NCI-H524 treated with DMSO at 0.1 percent for 48 hours (cell line): ENCODE measurements around the gene ACSF3.

Experiments used
- DNase-seq: peaks from one replicate; lab custom pipeline; 2025; lab: John Stamatoyannopoulos, UW

The ACSF3 gene

GRCh38 chr16:89093602-89094251 is at the start of gene ACSF3:
TSS of gene ACSF3 (plus strand) at chr16:89093852. CDS start at chr16:89100682, 6,830 bp downstream.
- no peak for DNase-seq

GRCh38 chr16:89044418-89045180 is 49.1 kb upstream of the ACSF3 start:
- DNase-seq = no peak

- DNase-seq = no peak
These were observed 48.4 kb upstream of the ACSF3 start for GRCh38 chr16:89045181-89045815.

DNA sequence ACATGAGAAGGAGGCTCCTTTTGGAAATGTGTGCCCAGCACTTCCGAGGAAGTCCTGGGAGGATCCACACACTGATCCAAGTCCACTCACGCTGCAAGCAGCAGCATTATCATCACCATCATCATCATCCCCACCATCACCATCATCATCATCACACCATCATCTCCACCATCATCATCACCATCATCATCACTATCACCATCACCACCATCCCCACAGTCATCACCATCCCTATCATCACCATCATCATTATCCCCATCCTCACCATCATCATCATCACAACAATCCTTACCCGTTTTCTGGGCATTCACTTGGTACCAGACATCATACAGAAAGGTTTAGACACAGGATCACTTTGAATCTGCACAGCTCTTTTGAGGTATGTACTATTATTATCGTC is 47.8 kb upstream of the ACSF3 start:
- DNase-seq = no peak

DNA sequence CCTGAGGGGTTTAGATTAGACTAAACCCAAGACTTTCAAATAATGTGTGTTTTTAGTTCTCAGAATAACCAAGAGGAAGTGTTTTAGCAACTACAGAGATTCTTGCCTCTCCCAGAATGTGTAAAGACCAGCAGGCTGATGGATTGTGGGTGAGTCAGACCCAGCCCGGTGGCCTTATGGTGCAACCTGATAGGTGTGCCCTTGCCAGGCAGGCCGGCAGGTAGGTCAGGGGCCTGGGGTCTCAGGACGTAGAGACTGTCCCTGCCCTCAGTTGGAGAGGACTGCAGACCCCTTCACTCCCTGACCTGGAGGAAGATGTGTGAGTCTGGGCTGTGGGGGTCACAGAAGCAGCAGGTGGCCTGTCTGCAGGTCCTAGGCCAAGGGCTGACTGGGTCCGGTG is 47.2 kb upstream of the ACSF3 start:
- DNase-seq = no peak

DNA sequence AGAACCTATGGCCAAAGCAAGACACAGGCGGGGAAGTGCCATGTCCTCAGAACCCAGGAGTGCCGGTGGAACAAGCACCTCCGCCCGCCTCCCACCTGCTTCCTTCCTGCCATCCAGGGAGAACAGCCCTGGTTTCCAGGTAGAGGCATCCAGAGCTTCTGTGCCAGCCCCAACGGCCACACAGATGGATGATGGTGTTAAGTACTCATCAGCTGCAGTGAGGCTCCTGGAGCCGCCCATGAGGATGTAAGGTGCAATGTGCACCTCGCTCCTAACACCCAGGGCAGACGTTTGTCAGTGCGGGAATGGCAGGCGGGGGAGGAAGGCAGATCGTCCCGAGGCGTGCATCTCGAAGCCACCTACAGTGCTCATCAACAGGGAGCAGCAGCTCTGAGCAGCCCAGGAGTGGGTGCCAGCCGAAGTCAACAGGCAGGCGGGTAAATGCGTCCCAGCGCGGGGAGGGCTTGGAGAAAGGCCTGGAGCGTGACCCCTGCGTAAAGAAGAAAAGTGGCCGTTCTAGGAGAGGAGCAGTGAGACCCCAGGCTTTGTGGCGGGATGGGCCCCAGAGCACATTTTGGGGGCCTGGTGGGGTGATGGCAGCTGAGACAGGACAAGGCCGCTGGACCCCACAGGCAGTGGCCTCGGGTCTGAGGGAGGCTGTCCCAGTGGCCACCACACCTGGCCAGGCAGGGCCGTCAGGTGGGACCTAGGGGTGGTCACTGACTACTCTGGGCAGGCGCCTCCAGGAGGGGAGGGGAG is 46.1 kb upstream of the ACSF3 start:
- DNase-seq = no peak

DNA sequence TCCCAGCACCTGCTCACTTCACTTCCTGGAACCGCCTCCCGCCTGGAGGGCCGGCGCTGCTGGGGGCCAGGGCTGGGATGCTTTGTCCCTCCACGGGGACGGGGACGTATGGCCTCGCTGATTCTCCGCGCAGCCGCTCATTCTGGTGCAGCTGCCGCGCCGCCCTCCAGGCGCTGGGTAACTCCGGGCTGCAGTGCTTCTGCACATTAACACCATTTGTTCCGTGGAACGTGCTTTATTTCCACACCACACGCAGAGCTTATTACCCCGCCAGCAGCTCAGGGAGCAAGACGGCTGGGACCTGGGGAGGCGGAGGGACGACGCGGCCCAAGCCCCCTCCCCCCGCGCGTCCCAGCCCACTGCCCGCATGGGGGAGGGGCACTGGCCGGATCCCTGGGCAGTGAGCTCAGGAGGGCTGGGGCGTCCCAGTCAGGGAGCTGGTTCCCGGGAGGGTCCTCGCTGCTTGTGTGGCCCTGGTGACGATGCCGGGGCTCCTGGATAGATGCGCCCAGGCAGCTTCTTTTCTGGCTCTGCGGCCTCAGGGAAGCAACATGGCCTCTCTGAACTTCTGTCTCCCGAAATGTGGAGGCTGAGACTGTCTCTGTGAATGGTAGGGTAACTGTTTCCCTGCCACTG is 45.4 kb upstream of the ACSF3 start:
- DNase-seq = no peak

DNA sequence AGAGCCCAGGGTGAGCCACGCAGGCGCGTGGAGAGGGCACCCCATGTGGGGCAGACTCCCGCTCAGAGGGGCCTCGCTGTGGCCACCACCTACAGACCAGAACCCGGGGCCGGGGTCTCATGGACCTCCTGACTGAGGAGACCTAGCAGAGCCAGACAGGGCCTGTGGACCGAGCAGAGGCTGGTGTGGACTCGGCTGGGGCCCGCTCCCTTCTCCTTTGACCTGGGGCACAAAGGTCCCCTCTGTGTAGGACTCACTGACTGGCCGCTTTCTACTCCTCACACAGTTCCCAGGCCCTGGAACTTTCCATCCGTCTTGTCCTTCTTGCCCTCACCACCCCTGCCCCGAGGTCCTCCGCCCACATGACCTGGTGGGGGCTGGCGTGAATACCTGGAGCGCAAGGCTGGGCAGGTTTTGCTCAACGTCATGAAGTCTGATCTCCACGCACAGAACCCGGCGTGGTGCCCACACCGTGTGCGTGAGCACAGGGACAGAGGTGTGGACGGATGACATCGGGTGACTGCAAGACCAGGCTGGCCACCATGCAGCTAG is 44.7 kb upstream of the ACSF3 start:
- DNase-seq = no peak

GRCh38 chr16:89049484-89050118 is 44.1 kb upstream of the ACSF3 start:
- peak; percentile 82 for DNase-seq

DNA sequence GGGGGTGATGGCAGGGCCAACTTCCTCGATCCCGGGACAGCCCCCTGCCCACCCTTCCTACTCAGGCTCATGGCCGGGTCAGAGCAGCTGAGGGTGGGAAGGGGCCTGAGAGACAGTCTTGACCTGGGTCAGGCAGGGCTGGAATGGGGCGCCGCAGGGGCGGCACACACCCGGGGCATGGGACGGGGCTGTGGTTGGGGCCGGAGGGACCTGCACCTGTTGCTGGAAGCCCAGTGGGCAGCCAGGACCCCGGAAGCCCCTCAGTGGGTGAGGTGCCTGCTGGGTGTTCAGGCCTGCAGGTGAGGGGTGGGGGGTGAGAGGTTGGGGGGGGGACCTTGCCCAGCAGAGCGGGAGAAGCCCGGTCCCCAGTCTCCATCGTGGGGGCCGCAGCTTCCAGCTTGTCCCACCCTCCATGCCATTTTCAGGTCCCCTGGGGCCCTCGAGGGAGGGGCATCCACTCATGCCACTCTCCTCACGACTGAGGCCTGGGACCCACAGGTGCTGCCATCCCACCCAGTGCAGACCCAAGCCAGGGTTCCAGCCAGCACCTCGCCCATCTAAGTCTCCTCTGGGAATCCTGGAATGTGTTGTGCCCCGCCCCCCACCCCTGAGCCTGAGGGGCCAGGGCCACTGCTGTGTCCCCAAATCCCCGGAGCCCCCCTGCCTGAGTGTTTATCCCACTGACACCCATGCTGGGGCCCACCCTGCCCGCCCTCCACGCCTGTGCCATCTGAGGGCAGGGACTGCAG is 43.4 kb upstream of the ACSF3 start:
- no peak for DNase-seq

- no peak for DNase-seq
These were observed 42.8 kb upstream of the ACSF3 start for GRCh38 chr16:89050868-89051311.

DNA sequence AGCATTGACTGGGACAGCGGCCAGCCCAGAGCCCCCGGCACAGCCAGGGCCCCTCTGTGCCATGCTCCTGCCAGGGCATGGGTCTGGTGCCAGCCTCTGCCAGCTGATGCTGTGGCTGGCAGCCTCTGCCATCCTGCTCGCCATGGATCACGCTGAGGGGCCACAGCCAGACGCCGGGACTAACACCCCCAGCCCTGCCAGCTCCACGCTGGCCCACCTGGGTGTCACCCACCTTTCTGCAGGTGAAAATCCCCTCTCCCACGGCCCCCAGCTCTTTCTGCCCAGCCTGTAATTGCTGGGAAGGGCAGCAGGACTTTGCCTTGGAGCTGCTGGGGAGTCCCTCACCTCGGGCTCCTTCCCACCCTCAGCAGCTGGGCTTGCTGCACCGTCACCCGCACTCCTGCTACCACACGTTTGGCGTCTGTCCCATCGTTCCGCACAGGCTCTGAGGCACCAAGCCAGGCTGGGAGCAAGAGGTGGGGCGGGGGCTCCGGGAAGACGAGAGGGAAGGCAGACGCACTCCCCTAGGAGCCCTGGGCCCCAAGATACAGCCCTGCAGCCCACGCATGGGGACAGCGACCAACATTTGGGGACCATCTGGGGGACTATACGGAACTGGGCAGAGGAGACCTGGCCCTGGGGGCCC is 42.0 kb upstream of the ACSF3 start:
- DNase-seq = no peak

- DNase-seq = no peak
These were observed 41.3 kb upstream of the ACSF3 start for GRCh38 chr16:89052191-89052889.

DNA sequence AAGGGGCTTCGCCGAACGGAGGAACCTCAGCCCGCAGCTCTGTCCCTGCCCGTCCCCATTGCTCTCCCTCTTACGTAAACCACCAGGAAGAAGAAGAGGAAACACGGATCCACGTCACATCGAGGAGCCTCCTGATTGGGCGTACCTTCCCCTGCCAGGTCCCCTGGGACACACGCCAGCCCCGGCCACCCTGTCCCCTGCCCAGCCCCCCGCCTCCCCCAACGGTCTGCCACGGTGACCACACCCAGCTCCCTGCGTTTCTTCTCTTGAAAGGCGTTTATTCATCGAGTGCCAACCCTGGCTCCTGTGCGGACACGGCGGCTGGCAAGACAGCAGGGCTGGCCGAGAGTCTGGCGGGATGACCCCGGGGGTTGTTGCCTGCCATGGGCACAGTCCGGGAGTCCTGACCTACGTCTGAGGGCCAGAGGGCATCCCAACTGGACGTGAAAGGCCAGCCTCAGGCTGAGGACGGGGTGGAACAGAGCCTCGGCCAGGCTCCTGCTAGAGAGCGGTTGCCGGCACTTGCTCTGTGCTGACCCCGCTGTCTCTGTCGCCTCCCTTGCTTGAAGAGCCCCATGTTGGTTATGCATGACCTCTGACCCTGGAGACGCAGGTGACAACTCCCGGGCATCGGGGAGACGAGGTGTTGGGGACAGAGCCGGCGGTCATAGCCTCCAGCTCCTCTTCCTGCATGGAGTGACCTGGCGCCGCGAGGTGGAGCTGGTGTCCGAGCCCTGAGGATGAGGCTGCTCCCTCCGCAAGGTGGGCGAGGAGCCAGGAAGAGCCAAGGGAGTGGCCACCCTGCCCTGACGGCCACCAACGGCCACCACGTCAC is 40.5 kb upstream of the ACSF3 start:
- DNase-seq = peak; percentile 63

GRCh38 chr16:89053725-89054029 is 40.0 kb upstream of the ACSF3 start:
- no peak for DNase-seq

GRCh38 chr16:89054261-89054661 is 39.4 kb upstream of the ACSF3 start:
- DNase-seq = no peak

DNA sequence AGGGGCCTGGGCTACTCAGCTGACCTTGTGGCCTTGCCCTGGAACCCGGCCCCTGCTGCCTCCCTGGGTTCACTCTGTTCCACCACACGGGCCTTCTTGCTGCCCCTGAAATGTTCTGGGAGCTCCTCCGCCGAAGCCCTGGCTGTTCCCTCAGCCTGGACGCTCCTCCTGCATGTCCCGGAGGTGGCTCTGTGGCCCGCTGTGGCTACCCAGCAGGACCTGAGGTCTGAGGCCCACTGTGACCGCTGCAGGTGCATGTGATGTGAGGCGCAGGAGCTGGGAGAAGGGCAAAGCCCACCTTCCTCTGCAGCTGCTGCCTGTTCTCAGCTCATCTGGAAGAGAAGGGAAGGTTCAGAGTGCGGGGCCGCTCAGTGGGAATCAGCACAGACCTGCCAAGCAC is 38.9 kb upstream of the ACSF3 start:
- no peak for DNase-seq

GRCh38 chr16:89055313-89055712 is 38.3 kb upstream of the ACSF3 start:
- DNase-seq = no peak
